HG03442 (cell line): ENCODE results near the gene PAOX.

ENCODE experiments used
- ATAC-seq: cut with Tn5 transposase; IDR thresholded peaks from one replicate; pipeline ENCODE4 v1.9.1; 2021; ENCODE audit warnings: mild to moderate bottlenecking, moderate library complexity; ENCODE audit not compliant: unreplicated experiment

The PAOX gene

GRCh38 chr10:133379152-133379800 is at the start of gene PAOX:
Gene PAOX, plus strand, starts transcription at chr10:133379262. Its CDS starts 55 bp downstream, at chr10:133379317.
- ATAC-seq = peak; percentile 51

- ATAC-seq = peak; percentile 93
Measured at GRCh38 chr10:133329491-133330202, 49.4 kb upstream of the PAOX start.

GRCh38 chr10:133332936-133333699 is 45.9 kb upstream of the PAOX start:
- ATAC-seq = no peak

GRCh38 chr10:133334503-133335245 is 44.4 kb upstream of the PAOX start:
- ATAC-seq = no peak

- peak; percentile 34 for ATAC-seq
Measured at GRCh38 chr10:133335246-133336117, 43.6 kb upstream of the PAOX start.

- no peak for ATAC-seq
Measured at GRCh38 chr10:133336118-133336576, 42.9 kb upstream of the PAOX start.

- ATAC-seq = no peak
Measured at GRCh38 chr10:133336577-133337369, 42.3 kb upstream of the PAOX start, which contains the start of gene CALY. Gene CALY, minus strand, starts transcription at chr10:133336896. Its CDS starts 7,907 bp downstream, at chr10:133328989.

- no peak for ATAC-seq
Measured at GRCh38 chr10:133337370-133337725, 41.7 kb upstream of the PAOX start.

GRCh38 chr10:133338080-133339071 is 40.7 kb upstream of the PAOX start:
- ATAC-seq = no peak

GRCh38 chr10:133339708-133340380 is 39.2 kb upstream of the PAOX start:
- no peak for ATAC-seq

GRCh38 chr10:133341983-133342382 is 37.1 kb upstream of the PAOX start:
- no peak for ATAC-seq

- no peak for ATAC-seq
Measured at GRCh38 chr10:133342942-133343341, 36.1 kb upstream of the PAOX start.

GRCh38 chr10:133343558-133343957 is 35.5 kb upstream of the PAOX start:
- no peak for ATAC-seq

GRCh38 chr10:133344236-133344635 is 34.8 kb upstream of the PAOX start:
- no peak for ATAC-seq

GRCh38 chr10:133346413-133346812 is 32.6 kb upstream of the PAOX start:
- ATAC-seq = no peak

GRCh38 chr10:133347710-133348517 is 31.1 kb upstream of the PAOX start:
- no peak for ATAC-seq

- ATAC-seq = no peak
Measured at GRCh38 chr10:133349160-133349568, 29.9 kb upstream of the PAOX start.
